ENCODE measurements around the gene AJAP1.
"Not testable (repeated sequence)": the region's sequence is repeated elsewhere in the genome, so short reads cannot be mapped to it uniquely, and the experiment has no call there.

Gene AJAP1, protein sequence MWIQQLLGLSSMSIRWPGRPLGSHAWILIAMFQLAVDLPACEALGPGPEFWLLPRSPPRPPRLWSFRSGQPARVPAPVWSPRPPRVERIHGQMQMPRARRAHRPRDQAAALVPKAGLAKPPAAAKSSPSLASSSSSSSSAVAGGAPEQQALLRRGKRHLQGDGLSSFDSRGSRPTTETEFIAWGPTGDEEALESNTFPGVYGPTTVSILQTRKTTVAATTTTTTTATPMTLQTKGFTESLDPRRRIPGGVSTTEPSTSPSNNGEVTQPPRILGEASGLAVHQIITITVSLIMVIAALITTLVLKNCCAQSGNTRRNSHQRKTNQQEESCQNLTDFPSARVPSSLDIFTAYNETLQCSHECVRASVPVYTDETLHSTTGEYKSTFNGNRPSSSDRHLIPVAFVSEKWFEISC

DNA sequence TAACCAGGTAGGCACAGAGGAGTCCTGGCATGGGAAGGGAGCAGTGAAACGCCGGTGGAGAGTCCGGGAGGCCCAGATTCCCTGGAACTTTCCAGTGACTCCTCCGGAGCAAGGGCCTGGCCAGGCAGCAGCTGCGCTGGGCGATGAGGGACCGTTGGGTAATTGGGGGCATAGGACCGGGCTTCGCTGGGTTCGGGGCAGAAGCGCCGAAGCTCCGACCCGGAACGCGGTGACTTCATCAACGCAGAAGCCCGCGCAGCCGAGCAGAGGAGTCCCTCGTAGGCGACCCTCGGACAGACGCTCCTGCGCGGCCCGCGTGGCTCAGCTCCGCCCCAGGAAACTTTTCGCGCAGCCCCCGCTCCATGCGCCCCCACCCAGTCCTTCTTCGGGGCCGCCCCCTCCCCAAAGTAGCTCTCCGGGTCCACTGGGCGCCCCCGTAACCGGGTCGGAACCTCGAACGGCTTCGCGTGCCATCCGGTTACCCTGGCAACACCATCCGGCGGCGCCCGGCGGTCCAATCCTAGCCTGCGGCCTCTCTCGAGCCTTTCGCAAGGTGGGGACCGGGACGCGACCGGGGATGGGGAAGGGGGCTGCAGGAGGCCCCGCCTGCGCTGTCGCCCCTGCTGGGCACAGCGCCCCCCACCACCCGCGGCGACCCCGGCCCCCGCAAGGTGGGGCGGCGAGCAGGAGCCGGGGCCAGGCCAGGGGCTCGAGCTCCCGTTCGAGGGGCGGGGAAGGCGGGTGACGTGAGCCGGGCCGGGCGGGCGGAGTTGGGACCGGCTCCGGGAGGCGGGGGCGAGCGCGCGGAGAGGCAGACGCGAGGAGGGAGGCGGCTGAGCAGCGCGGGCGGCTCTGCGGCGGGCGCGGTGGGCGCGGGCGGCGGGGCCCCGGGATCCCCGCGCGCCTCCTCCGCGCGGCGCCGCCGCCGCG is at the start of gene AJAP1:
Gene AJAP1 (plus strand): TSS at position 814 of the 930 bp plus-strand sequence. CDS start 817 bp downstream, outside the sequence.
- no peak for DNase-seq (ENCODE audit: low read depth)

DNA sequence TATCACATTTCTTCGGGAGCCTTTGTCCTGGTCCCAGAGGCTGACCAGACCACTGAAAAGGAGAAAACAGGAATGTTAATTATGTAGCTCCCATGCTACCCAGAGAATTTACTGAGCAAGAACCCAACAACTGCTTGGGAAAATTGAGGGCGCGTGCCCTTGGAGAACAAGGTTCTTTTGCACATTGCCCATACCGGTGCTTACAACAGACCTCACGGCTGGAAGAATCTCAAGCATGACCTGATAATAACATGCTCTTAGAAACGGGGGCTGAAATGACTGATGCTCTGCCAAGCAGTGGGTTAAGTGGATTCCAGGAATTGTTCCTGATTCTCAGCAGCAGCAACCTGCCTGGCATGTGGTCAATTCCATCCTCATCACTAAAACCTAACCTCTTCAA is 49.3 kb upstream of the AJAP1 start:
- no peak for DNase-seq (ENCODE audit: low read depth)

DNA sequence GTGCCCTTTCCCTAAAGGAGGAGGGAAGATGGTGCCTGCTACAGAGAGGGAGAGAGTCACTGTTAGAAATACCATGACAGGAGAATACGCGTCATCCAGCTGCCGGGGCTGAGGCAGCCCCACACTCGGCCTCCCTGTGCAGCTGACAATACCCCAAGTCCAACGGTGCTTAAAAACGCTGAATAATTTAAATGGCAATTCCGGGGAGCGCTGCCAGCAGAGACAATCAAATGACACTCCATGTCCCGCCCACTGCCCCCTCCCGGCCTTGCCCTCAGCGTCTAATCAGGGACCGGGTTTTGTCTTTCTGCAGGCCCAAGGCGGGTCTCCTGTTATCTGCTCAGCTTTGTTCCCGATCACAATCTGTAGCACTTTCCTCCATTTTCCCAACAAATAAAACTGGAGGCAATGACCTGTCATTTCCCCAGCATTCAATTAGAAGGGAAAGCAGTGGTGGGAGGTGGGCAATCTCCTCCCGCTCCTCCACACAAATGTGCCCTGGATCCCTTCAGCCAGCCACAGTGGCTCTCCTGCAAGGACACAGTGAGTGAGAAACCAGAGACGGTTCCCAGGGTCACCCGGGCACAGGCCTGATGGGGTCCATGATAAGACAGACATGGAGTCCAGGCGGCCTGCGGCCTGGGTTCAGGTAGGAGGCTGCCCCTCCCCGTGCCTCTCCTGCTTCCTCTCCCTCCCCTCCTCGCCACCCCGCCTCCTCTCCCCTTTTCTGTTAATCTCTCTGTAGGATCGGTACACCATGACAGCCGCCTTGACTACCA is 42.7 kb upstream of the AJAP1 start:
- no peak for DNase-seq (ENCODE audit: low read depth)

DNA sequence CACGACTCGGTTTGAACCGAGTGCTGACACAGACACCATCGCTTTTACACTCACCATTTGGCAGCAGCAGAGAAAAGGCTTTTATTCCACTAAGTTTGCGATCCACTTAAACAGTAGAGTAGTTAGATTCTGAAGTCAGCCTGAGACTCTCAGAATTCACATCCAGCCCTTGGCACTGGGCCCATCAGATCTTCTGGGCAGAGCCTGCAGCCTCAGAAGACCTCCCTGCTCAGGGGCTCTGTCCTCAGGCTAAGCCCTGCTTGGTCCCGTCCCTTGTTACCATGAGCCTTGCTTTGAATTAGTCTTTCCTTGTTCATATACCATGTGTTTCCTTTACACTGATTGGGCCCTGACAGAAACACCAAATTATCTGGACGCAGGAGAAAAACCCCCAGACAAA is 41.4 kb upstream of the AJAP1 start:
- no peak for DNase-seq (ENCODE audit: low read depth)

DNA sequence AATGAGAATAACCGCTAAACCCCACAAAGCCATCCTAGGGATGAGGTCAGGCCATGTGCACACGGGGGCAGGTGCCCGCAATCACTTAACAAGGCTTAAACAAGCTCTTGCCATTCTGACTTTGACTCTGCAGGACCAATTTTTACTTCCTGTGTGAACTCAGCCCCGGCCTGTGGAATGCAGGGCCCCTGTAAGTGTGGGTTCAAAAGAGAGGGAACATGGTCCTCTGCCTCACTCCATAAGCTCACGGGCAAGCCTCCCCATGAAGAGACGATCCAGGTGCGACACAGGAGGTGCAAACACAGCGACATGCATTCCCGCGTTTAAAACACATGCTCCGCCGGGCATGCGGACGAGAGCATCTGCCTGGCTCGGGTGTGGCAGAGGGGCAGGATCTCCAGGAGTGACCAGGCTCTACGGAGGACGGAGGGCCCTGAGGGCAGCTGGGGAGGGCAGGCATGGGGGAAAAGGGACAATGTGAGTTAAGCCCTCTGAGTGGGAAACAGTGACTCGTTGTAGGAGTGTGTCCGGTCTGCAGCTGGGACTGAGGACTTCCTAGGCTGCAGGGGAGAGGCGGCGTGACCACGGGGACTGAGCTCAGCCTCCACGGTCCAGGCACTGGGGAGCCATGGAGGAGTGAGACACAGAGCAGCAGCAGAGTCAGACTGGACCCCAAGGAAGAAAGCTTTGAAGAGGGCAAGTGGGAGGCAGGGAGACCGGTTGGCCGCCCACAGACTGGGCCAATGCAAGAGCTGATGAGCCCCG is 40.6 kb upstream of the AJAP1 start:
- DNase-seq (ENCODE audit: low read depth), result no peak

DNA sequence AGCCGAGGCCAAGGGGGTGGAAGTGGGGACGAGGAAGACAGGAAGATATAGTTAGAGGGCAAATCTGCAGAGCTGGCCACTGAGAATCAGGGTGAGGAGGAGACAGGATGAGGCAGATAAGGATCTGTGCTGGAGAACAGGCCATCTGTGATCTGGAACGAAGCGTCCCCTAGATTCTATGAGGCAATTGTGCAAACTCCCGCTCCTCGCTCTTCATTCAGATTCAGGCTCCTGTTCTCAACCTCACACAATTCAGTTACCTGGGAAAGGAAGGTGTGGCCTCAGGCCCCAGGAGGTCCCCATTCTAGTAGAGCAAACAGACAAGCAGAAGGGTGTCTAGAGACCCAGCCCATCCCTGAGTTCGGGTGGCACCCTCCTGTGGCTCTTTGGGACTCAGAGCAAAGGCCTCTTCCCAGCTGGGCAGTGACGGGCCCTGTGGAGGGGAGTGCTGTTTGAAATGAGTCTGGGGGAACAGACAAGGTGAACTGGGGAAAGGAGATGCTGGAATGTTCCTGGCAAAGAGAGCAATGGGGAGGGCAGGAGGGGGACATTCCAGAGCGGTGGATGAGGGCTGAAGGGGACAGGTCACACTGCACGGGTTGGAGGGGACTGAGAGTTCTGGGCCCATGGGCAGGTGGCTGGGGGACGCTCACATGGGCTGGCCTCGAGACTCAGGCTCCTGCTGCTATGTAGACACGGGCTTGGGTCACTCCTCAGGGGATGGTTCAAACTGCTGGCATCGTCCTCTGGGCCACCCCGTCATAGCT is 39.9 kb upstream of the AJAP1 start:
- DNase-seq (ENCODE audit: low read depth), result no peak

DNA sequence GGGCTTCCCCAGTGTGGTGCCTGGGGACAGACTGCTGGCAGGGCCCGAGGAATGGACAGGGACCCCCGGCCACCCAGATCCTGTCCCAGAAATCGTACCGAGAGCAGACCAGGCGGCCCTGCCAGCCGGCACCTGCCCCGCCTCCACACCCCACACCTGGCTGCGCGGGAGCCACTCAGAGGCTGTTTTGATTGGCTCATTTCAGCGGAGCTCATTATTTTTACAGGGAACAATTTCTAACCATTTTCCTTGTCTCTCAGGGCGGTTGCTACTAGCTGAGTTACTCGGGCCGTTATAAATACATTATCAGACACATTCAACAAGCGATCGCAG is 39.3 kb upstream of the AJAP1 start:
- no peak for DNase-seq (ENCODE audit: low read depth)

DNA sequence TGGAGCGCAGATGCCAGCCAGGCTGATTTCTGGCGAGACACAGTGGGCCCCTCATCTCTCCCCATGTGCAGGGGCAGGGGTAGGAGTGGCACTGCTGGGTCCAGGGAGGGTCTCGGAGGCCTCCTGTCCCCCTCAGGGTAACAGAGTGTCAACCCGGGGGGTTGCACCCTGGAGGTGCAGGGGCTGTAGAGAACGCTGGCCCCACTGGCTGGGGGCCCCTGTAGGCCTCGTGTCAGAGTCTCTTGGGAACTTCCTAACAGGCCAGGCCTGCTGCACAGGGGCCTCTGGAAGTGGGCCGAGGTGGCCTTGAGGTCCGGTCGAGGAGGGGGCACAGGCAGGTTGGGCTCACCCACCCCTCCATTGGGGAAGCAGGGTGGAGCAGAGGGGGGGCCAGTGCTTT is 38.9 kb upstream of the AJAP1 start:
- no peak for DNase-seq (ENCODE audit: low read depth)

DNA sequence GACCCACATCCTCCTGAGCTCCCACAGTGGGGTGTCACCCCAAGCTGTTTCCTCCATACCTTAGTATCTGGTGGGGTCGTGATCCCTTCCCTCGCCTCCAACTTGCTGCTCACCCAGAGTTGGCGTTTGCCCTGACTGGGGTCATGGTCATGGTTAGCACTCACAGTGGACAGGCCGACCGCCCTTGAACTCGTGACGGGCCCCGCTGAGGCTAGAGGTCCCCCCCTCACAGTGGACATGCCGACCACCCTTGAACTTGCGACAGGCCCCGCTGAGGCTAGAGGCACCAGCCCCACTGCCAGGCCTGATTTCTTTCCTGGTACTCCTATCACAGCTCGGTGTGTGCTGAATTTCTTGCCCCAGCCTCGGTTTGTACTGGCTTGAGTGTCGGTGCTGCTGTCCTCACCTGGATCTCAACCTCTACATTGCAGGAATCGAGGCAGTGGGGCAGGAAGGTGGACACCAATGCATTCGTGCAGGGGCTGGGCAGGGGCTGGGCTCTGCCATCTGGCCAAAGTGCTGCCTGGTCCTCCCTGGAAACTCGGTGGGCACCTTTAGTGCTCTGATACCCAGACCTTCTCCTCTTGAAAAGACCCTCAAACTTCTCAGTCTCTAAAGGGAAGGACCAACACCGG is 37.5 kb upstream of the AJAP1 start:
- DNase-seq (ENCODE audit: low read depth), result no peak

DNA sequence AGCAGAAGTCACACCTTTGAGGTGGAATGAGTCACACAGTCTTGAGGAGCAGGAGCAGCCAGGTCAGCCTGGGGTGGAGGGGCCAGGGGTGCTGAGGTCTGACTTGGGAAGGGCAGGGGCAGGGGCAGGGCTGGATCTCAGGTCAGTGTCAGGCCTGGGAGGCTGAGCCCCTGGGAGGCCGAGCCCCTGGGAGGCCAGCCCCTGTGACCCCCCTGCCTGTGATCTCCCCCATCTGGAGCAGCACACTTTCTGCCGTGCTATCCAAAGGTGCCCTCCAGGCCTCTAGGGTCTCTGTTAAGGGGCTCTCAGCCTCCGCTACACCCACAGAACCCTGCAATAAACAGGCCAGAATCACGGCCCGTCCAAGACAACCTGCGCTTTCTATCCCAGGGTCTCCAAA is 36.9 kb upstream of the AJAP1 start:
- DNase-seq (ENCODE audit: low read depth), result no peak

DNA sequence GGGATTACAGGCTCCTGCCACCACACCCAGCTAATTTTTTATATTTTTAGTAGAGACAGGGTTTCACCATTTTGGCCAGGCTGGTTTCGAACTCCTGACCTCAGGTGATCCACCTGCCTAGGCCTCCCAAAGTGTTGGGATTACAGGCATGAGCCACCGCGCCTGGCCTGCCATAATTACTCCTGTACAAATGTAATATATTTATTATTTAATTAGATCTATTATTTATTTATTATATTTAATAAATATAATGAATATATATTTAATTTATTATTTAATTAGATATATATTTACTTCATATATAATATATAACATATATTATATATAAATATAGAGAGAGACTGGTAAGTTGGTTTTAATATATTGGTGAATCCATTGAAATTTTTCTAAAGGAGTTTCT is 35.6 kb upstream of the AJAP1 start:
- not testable (repeated sequence) for DNase-seq (ENCODE audit: low read depth)

DNA sequence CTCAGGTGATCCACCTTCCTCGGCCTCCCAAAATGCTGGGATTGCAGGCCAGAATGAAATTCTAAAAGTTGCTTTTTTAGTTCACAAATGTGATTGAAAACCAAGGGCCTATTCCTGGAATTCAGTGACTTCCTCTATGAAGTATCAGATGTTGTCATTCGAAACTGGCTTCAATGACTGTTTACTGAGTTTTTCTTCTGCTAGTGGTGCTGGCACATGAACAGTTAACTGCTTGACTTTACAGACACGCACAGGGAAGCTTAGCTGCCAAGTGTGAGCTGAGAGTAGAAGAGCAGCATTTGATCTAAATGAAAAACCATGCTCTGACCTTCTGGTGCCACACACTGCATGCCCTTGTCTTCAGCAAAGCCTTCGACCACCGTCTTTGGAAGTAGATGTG is 32.8 kb upstream of the AJAP1 start:
- DNase-seq (ENCODE audit: low read depth), result no peak

DNA sequence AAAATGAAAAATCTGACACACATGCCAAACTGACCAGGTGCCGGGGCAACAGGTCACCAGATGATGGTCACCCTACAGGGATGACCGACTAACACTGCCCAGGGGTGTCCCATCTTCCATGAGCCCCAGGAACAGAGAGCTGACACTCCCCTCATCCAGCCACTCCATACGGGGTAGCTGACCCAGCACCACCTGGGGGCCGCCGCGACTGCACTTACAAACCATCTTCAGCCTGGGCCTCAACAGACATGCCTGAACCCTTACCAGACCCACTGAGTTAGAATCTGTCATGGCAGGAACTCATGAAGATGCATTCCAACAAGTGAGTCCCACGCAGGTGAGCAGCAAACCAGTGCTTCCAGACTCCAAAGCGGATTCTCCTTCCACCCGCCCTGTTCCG is 31.6 kb upstream of the AJAP1 start:
- DNase-seq (ENCODE audit: low read depth), result no peak

DNA sequence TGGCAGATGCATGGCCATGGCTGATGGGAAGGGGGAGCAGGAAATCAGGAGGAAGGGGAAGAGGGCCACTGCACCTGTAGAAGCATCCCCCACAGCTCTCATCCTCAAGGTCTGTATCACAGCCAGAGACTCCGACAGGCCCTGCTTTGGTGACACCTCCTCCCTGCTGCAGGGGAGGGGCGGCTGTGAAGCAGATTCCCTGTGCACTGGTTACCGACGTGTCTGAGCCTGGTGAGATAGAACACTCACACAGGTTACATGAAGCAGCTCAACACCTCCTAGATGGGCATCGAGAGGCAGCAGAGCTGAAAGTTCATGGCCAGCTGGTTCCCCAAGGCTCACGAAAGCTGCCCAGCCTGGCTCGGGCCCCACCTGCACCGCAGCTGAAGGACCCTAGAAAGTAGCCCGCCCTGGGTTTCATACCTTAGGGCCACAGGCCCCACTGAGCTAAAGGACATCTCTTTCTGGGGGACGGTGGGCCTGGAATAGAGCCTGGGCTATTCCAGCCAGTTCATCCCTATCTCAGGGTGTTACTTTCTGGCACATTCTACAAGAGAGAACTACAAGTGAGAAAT is 30.2 kb upstream of the AJAP1 start:
- DNase-seq (ENCODE audit: low read depth), result no peak

DNA sequence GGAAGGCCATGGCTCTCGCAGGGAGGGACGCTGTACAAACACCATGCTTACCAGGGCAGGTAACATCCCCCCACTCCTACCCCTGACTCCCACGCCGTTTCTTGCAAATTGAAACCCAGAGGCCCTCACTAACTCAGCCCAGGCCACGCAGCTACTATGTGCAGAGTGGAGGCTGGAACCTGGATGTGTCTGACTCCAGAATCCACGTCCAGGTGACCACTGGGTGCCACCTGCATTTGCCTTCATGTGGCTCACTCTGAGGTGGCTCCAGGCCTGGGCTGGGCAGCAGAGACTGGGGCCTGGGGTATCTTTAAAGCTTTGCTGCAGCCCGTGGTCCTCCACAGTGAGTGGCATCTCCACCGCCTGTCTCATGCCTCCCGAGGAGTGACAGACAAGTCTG is 29.6 kb upstream of the AJAP1 start:
- no peak for DNase-seq (ENCODE audit: low read depth)

DNA sequence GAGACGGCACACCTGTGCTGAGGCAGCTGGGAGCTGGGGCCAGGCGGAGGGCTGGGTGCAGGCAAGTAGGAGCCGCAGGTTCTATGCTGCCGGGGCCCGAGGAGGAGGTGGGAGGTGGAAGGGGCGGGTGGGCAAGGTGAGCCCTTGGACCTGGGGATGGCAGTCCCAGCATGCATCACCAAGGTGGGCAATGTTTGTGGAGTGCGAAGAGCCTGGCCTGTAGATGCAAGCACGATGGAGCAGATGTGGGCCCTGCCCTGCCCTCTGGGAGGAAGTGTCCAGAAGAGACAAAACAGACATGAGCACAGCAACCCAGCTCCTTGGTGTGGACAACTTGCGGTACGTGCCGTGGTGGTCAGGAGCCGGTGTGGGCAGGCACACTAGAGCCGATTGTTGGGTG is 28.3 kb upstream of the AJAP1 start:
- no peak for DNase-seq (ENCODE audit: low read depth)

DNA sequence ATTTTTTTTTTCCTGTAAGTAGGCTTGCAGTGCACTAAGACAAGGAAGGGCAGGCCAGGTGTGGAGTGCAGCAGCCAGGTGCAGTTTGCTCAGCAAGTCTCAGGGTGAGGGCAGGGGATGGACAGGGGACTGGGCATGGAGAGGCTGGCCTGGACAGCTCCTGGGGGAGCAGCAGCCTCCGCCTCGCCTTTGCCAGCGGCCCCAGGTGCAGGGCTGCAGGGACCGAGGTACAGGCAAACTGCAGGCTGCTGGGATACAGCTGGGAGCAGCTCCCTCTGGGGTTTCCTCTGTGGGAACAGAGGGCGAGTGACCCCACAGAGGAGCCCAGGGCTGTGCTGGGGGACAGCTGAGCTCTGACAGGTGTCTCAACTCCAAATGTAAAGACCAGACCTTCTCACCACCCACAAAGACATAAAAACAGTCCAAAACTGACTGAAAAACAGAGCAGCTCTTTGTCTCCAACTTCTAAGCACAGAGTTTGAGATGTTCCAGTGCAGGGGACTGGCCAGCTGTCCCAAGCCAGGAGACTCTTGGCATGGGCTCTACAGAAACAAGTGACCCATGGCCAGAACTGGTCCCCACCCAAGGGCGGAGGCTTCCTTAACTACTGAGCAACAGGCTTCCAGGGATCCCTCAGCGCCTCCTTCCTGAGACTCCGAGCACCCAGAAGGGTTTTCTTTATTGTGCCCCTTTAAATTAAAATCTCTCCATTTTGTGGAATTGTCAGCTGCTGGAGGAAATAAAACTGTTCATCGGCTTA is 27.7 kb upstream of the AJAP1 start:
- no peak for DNase-seq (ENCODE audit: low read depth)

DNA sequence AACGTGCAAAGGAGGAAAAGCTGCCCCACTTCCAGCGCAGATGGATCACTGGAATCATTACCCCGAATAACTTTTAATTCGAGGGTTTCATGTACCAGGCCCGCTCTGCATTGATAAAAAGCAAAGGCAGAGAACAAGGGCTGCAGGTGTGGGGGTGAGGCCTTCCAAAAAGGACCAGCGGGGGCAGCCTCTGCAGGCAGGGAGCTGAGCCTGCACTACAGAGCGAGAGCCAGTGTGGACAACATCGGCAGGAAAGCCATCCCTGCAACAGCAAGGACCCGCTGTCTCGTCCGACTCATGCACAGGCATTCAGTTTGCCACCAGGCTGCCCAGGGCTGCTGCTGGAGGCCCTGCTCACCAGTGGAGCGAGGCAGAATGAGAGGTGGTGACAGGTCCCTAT is 27.1 kb upstream of the AJAP1 start:
- no peak for DNase-seq (ENCODE audit: low read depth)

DNA sequence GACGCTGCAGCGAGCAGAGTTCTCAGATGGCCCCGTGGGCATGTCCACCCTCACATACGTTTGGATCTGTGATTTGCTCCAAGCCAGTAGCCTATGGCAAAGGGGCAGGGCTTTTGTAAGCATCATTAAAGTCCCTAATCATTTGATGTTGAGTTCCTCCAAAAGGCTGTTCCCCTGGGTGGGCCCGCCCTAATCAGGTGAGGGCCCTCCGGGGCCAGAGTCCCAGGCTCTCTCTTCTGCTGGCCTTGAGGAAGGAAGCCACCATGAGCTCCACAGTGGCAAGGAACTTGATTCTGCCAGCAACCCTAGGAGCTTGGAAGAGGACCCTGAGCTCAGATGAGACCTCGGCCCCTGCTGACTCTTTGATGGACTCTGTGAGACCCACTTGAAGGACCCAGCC is 25.4 kb upstream of the AJAP1 start:
- no peak for DNase-seq (ENCODE audit: low read depth)

All from activated T-cell treated with anti-CD3 and anti-CD28 coated beads for 24 hours (primary cell).